Measurements from ENCODE around the gene EFCAB6. TPM values are rescaled to one million over a fixed set of nuclear protein-coding genes. Genes with fewer than 3 reads are reported as not detected.

Gene EFCAB6
- total and polyA plus RNA-seq, 7 donors = 0.07 to 0.84 (median 0.50) TPM

GRCh38 chr22:43740587-43741270, 71.4 kb downstream of the EFCAB6 start:
- WGBS, 3 donors = 51 to 61% (median 55%) methylated on average over 19 of the region's 19 CpGs
- no peak for ATAC-seq
- no peak for TF ChIP-seq CTCF (IDR thresholded peaks at IDR 0.05)
- Histone ChIP-seq H3K36me3 (ENCODE audit: insufficient read depth in 1 of 2, low read depth in 1 of 2) (no peaks in the 10 kb centered on the region), H3K27ac (no peak overlapping the region), H3K27me3 (ENCODE audit: insufficient read depth in 3 of 3, low read length in 2 of 3) (peaks cover 0 to 45% (median 2%) of the 10 kb centered on the region in 3 donors), H3K9me3 (no peaks in the 10 kb centered on the region), H3K4me3 (no peak overlapping the region), H3K4me1 (no peaks in the 10 kb centered on the region)
- intact Hi-C loops (cut with DNase I) = no loop called here
- DNase-seq = no peak

- ATAC-seq (no peak), DNase-seq (no peak)
- Histone ChIP-seq H3K4me3 (no peak overlapping the region), H3K36me3 (ENCODE audit: insufficient read depth in 1 of 2, low read depth in 1 of 2) (no peaks in the 10 kb centered on the region), H3K9me3 (no peaks in the 10 kb centered on the region), H3K4me1 (no peaks in the 10 kb centered on the region), H3K27me3 (ENCODE audit: insufficient read depth in 3 of 3, low read length in 2 of 3) (peaks cover 0 to 38% (median 2%) of the 10 kb centered on the region in 3 donors), H3K27ac (no peak overlapping the region)
- intact Hi-C loops (cut with DNase I) = no loop called here
- 46 to 55% (median 54%) methylated on average over 11 of the region's 11 CpGs for WGBS, 3 donors
- TF ChIP-seq CTCF (IDR thresholded peaks at IDR 0.05) = no peak
Observed at GRCh38 chr22:43739851-43740379, 72.2 kb downstream of the EFCAB6 start.

- ATAC-seq (no peak), DNase-seq (no peak)
- H3K27me3 ChIP-seq (ENCODE audit: insufficient read depth in 3 of 3, low read length in 2 of 3) = peaks cover 0 to 25% (median 0%) of the 10 kb centered on the region in 3 donors
- WGBS, 3 donors = 90 to 95% (median 90%) methylated on average over 4 of the region's 4 CpGs
- H3K9me3 ChIP-seq = no peaks in the 10 kb centered on the region
- TF ChIP-seq CTCF (IDR thresholded peaks at IDR 0.05) = no peak
- no peak overlapping the region for H3K4me3 ChIP-seq
- no peaks in the 10 kb centered on the region for H3K36me3 ChIP-seq (ENCODE audit: insufficient read depth in 1 of 2, low read depth in 1 of 2)
- H3K4me1 ChIP-seq = no peaks in the 10 kb centered on the region
- no peak overlapping the region for H3K27ac ChIP-seq
- intact Hi-C loops (cut with DNase I) = no loop called here
Observed at GRCh38 chr22:43737150-43737828, 74.8 kb downstream of the EFCAB6 start.

GRCh38 chr22:43736651-43737050, 75.5 kb downstream of the EFCAB6 start:
- Histone ChIP-seq H3K4me3 (no peak overlapping the region), H3K4me1 (no peaks in the 10 kb centered on the region), H3K36me3 (ENCODE audit: insufficient read depth in 1 of 2, low read depth in 1 of 2) (no peaks in the 10 kb centered on the region), H3K27ac (no peak overlapping the region), H3K9me3 (no peaks in the 10 kb centered on the region), H3K27me3 (ENCODE audit: insufficient read depth in 3 of 3, low read length in 2 of 3) (peaks cover 0 to 19% (median 0%) of the 10 kb centered on the region in 3 donors)
- intact Hi-C loops (cut with DNase I) = no loop called here
- ATAC-seq (no peak), DNase-seq (no peak)
- 89 to 93% (median 92%) methylated on average over 7 of the region's 7 CpGs for WGBS, 3 donors
- no peak for TF ChIP-seq CTCF (IDR thresholded peaks at IDR 0.05)

Measured in psoas muscle (tissue), 8 donors.